Panc1 (cell line): ENCODE measurements around the gene ZFAND2B. TPM values are rescaled to one million over a fixed set of nuclear protein-coding genes. Genes with fewer than 3 reads are reported as not detected.

Experiments used
- ATAC-seq: fragments of 200-7000 bp; cut with Tn5 transposase; 2 replicates; pipeline ENCODE4 v1.9.1; 2020; ENCODE audit warnings: mild to moderate bottlenecking, moderate library complexity
- BruUV-seq: library from RNA; stranded (reverse); fragments of 400-500 nt; replicated peaks from 2 replicates; lab custom pipeline; 2021; lab: Mats Ljungman, UMichigan
- CTCF ChIA-PET: fragments of 300-600 bp; sonication (Branson Sonifier 250); formaldehyde crosslinking; loops from one replicate; lab custom pipeline; 2022; ENCODE audit warnings: antibody characterized with exemption; lab: Charles Lee
- POLR2A ChIA-PET: fragments of 300-600 bp; sonication (Branson Sonifier 250); formaldehyde crosslinking; loops from one replicate; lab custom pipeline; 2022; ENCODE audit warnings: antibody characterized with exemption; lab: Charles Lee
- DNase-seq: peaks from one replicate; pipeline ENCODE4 v3.0.0-alpha.2; 2010; ENCODE audit warnings: low read depth, low spot score
- H3K27ac ChIP-seq: 2 replicates; pipeline ENCODE4 v1.5.1; 2011; ENCODE audit warnings: mild to moderate bottlenecking, low read length, inconsistent platforms
- H3K27me3 ChIP-seq: fragments of 200-500 bp; sonication (Bioruptor generic); 2 replicates; pipeline ENCODE4 v1.6.0; 2014; ENCODE audit warnings: low read length, inconsistent platforms; ENCODE audit not compliant: control insufficient read depth, insufficient read depth
- H3K36me3 ChIP-seq: fragments of 200-500 bp; sonication (Bioruptor generic); 2 replicates; pipeline ENCODE4 v1.5.1; 2014; ENCODE audit warnings: inconsistent platforms, mild to moderate bottlenecking, low read length, moderate library complexity; ENCODE audit not compliant: control insufficient read depth, insufficient read depth
- H3K4me1 ChIP-seq: 2 replicates; pipeline ENCODE4 v1.5.1; 2011; ENCODE audit warnings: inconsistent platforms, mild to moderate bottlenecking, low read length, moderate library complexity; ENCODE audit not compliant: control insufficient read depth, insufficient read depth
- H3K4me3 ChIP-seq, 2 experiments: 2 replicates each; pipeline ENCODE4 v1.5.1; 2011 to 2012; ENCODE audit warnings: low read depth in 2 of 2, low read length in 2 of 2, mild to moderate bottlenecking in 2 of 2, inconsistent platforms in 1 of 2, moderate library complexity in 1 of 2
- H3K9me3 ChIP-seq: fragments of 200-500 bp; sonication (Bioruptor generic); 2 replicates; pipeline ENCODE4 v1.5.1; 2014; ENCODE audit warnings: low read depth, mild to moderate bottlenecking, inconsistent platforms, low read length, moderate library complexity; ENCODE audit not compliant: control insufficient read depth, insufficient read depth
- POLR2AphosphoS5 ChIP-seq: IDR thresholded peaks from 2 replicates; pipeline ENCODE4 v1.6.1; 2012; ENCODE audit warnings: mild to moderate bottlenecking, low read depth, low read length, moderate library complexity
- SIN3A ChIP-seq: IDR thresholded peaks from 2 replicates; pipeline ENCODE4 v1.6.1; 2012; ENCODE audit warnings: low read depth, mild to moderate bottlenecking, low read length, moderate library complexity, borderline replicate concordance; ENCODE audit not compliant: insufficient read depth
- TCF7L2 ChIP-seq: IDR thresholded peaks from 2 replicates; pipeline ENCODE4 v1.6.1; 2011; ENCODE audit warnings: mild to moderate bottlenecking, low read depth, low read length, inconsistent platforms
- in situ Hi-C: cut with HindIII; loops from 2 replicates; pipeline ENCODE4 v1.10.0; 2016; ENCODE audit warnings: low sequenced_read_pairs, low pct_unique_long_range_greater_than_20kb
- intact Hi-C: fragments of 100-400 bp; cut with micrococcal nuclease; formaldehyde crosslinking; loops from one replicate; pipeline ENCODE4 v1.10.0; 2022; ENCODE audit not compliant: unreplicated experiment
- total RNA-seq: library from RNA; stranded (reverse); gene quantifications from one replicate; pipeline ENCODE4 v1.2.1, GENCODE V29; 2021; ENCODE audit not compliant: unreplicated experiment
- TF ChIP-seq, protein P1 (sequence below): fragments of 450-650 bp; IDR thresholded peaks from 2 replicates; pipeline ENCODE4 v1.5.1; 2017; ENCODE audit warnings: mild to moderate bottlenecking
- TF ChIP-seq, protein P2 (sequence below), 2 experiments: IDR thresholded peaks; 2 replicates each; pipeline ENCODE4 v1.6.1; 2011 to 2012; ENCODE audit warnings: low read depth in 2 of 2, control low read depth in 1 of 2, low read length in 1 of 2, mild to moderate bottlenecking in 1 of 2, moderate library complexity in 1 of 2; ENCODE audit not compliant: insufficient read depth in 1 of 2

Gene ZFAND2B
- total RNA-seq, 1 experiment from 2014 or later: 43.2 TPM

DNA sequence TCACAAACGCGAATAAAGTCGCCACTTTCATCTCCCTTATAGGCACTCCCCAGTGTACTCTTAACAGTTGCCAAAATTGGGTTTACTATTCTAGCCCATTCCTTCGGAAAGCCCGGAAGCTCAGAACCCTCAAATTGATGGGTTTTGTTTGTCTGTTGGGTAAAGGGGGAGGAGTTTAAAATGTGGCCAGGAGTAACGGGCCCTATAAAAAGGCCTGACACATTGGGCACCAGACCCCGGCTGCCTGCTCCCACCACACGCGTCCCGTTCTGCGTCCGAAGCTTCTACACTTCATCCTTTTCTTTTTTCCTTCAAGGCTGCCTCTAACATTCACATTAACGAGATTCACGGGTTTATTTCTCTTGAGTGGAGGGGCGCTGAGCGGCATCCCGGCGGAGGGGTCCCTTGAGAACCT, 46.8 kb upstream of the ZFAND2B start:
- ATAC-seq: no peak
- CTCF ChIA-PET: no interaction called here
- intact Hi-C loops (loop anchor here (2.0 to 10.0 kb wide), 6 partner anchors 55 to 305 kb away; partner anchors contain the start of genes ABCB6, CRYBA2 and WNT6), in situ Hi-C loops (no loop called here)
- TSS peak; percentile 52 for BruUV-seq
- POLR2A ChIA-PET: no interaction called here
- H3K9me3 ChIP-seq: no peaks in the 10 kb centered on the region
- no peak for DNase-seq
- H3K4me1 ChIP-seq: peaks cover 5% of the 10 kb centered on the region
- H3K27me3 ChIP-seq: no peaks in the 10 kb centered on the region
- TF ChIP-seq, protein P1, sequence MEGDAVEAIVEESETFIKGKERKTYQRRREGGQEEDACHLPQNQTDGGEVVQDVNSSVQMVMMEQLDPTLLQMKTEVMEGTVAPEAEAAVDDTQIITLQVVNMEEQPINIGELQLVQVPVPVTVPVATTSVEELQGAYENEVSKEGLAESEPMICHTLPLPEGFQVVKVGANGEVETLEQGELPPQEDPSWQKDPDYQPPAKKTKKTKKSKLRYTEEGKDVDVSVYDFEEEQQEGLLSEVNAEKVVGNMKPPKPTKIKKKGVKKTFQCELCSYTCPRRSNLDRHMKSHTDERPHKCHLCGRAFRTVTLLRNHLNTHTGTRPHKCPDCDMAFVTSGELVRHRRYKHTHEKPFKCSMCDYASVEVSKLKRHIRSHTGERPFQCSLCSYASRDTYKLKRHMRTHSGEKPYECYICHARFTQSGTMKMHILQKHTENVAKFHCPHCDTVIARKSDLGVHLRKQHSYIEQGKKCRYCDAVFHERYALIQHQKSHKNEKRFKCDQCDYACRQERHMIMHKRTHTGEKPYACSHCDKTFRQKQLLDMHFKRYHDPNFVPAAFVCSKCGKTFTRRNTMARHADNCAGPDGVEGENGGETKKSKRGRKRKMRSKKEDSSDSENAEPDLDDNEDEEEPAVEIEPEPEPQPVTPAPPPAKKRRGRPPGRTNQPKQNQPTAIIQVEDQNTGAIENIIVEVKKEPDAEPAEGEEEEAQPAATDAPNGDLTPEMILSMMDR: no peak
- no peak for TF ChIP-seq SIN3A
- no peak for TF ChIP-seq POLR2AphosphoS5
- TF ChIP-seq TCF7L2: no peak
- TF ChIP-seq, protein P2, sequence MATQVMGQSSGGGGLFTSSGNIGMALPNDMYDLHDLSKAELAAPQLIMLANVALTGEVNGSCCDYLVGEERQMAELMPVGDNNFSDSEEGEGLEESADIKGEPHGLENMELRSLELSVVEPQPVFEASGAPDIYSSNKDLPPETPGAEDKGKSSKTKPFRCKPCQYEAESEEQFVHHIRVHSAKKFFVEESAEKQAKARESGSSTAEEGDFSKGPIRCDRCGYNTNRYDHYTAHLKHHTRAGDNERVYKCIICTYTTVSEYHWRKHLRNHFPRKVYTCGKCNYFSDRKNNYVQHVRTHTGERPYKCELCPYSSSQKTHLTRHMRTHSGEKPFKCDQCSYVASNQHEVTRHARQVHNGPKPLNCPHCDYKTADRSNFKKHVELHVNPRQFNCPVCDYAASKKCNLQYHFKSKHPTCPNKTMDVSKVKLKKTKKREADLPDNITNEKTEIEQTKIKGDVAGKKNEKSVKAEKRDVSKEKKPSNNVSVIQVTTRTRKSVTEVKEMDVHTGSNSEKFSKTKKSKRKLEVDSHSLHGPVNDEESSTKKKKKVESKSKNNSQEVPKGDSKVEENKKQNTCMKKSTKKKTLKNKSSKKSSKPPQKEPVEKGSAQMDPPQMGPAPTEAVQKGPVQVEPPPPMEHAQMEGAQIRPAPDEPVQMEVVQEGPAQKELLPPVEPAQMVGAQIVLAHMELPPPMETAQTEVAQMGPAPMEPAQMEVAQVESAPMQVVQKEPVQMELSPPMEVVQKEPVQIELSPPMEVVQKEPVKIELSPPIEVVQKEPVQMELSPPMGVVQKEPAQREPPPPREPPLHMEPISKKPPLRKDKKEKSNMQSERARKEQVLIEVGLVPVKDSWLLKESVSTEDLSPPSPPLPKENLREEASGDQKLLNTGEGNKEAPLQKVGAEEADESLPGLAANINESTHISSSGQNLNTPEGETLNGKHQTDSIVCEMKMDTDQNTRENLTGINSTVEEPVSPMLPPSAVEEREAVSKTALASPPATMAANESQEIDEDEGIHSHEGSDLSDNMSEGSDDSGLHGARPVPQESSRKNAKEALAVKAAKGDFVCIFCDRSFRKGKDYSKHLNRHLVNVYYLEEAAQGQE (IDR thresholded peaks at IDR 0.05; ENCODE audit: insufficient read depth in 1 of 2, low read depth in 2 of 2, low read length in 1 of 2): no peak
- peak overlapping the region; percentile 84 for H3K27ac ChIP-seq
- peak overlapping the region; percentile 61 to 77 for H3K4me3 ChIP-seq
- no peaks in the 10 kb centered on the region for H3K36me3 ChIP-seq

GRCh38 chr2:219160186-219161017, 46.2 kb upstream of the ZFAND2B start, which contains the start of gene NHEJ1:
Gene NHEJ1, minus strand, starts transcription at chr2:219160815. Its CDS starts 2,453 bp downstream, at chr2:219158362.
- intact Hi-C loops: loop anchor here (2.0 to 10.0 kb wide), 2 partner anchors 54 to 134 kb away; partner anchors contain the start of gene ABCB6

More at GRCh38 chr2:219160186-219161017, 46.2 kb upstream of the ZFAND2B start, which contains the start of gene NHEJ1:
- H3K27me3 ChIP-seq: no peaks in the 10 kb centered on the region
- no peaks in the 10 kb centered on the region for H3K36me3 ChIP-seq
- DNase-seq (peak; percentile 75), ATAC-seq (peak; percentile 97)
- H3K4me1 ChIP-seq: peaks cover 5% of the 10 kb centered on the region
- no TSS peak for BruUV-seq
- in situ Hi-C loops: no loop called here
- peak within 1 kb of the TSS; percentile 61 to 77 for H3K4me3 ChIP-seq
- no peaks in the 10 kb centered on the region for H3K9me3 ChIP-seq
- peak within 1 kb of the TSS; percentile 84 for H3K27ac ChIP-seq
- TF ChIP-seq TCF7L2: no peak
- TF ChIP-seq, protein P2 (IDR thresholded peaks at IDR 0.05; ENCODE audit: insufficient read depth in 1 of 2, low read depth in 2 of 2, low read length in 1 of 2): peak in 1 of 2 experiments; percentile 11; a peak in 1 of 4 replicates
- TF ChIP-seq, protein P1: peak; percentile 98
- TF ChIP-seq SIN3A: peak; percentile 71; the same call in 1 of the 2 replicates
- peak; percentile 89 for TF ChIP-seq POLR2AphosphoS5
- ChIA-PET CTCF (no interaction called here), POLR2A (no interaction called here)
